H9 (cell line): ENCODE results near the gene CBLN3. TPM values are rescaled to one million over a fixed set of nuclear protein-coding genes. Genes with fewer than 3 reads are reported as not detected.

ENCODE experiments used
- DNase-seq: peaks from one replicate; pipeline ENCODE4 v3.0.0-alpha.2; 2017
- H2AFZ ChIP-seq: one replicate; pipeline ENCODE4 v1.6.1; 2013; ENCODE audit warnings: mild to moderate bottlenecking, low read length, control low read depth, moderate library complexity
- H2AK5ac ChIP-seq: 2 replicates; pipeline ENCODE4 v1.6.1; 2013; ENCODE audit warnings: low read length, control low read depth, mixed read lengths; ENCODE audit not compliant: insufficient read length
- H2BK120ac ChIP-seq: one replicate; pipeline ENCODE4 v1.6.1; 2013; ENCODE audit warnings: low read depth, mild to moderate bottlenecking, low read length, control low read depth, inconsistent platforms; ENCODE audit not compliant: poor library complexity, severe bottlenecking
- H2BK12ac ChIP-seq: 2 replicates; pipeline ENCODE4 v1.6.1; 2013; ENCODE audit warnings: low read length, control low read depth, mixed read lengths, low read depth; ENCODE audit not compliant: insufficient read length
- H2BK15ac ChIP-seq: 2 replicates; pipeline ENCODE4 v1.6.1; 2013; ENCODE audit warnings: low read depth, low read length, control low read depth
- H2BK20ac ChIP-seq: one replicate; pipeline ENCODE4 v1.6.1; 2013; ENCODE audit warnings: low read depth, mild to moderate bottlenecking, low read length, control low read depth, inconsistent platforms; ENCODE audit not compliant: poor library complexity, severe bottlenecking
- H2BK5ac ChIP-seq: 2 replicates; pipeline ENCODE4 v1.6.1; 2013; ENCODE audit warnings: low read length, control low read depth, mixed read lengths; ENCODE audit not compliant: insufficient read length
- H3K14ac ChIP-seq: 2 replicates; pipeline ENCODE4 v1.6.1; 2013; ENCODE audit warnings: low read length, control low read depth; ENCODE audit not compliant: insufficient read depth
- H3K18ac ChIP-seq: 2 replicates; pipeline ENCODE4 v1.6.1; 2013; ENCODE audit warnings: low read depth, mild to moderate bottlenecking, mixed read lengths, low read length, control low read depth; ENCODE audit not compliant: insufficient read length
- H3K23ac ChIP-seq: 2 replicates; pipeline ENCODE4 v1.6.1; 2013; ENCODE audit warnings: low read length, control low read depth, mixed read lengths, low read depth; ENCODE audit not compliant: insufficient read length
- H3K23me2 ChIP-seq: 2 replicates; pipeline ENCODE4 v1.6.1; 2013; ENCODE audit warnings: low read depth, mild to moderate bottlenecking, mixed read lengths, low read length, control low read depth; ENCODE audit not compliant: insufficient read length, poor library complexity, severe bottlenecking
- H3K27ac ChIP-seq: 2 replicates; pipeline ENCODE4 v1.5.1; 2013; ENCODE audit warnings: low read length, control low read depth, mixed read lengths, low read depth; ENCODE audit not compliant: insufficient read length
- H3K27me3 ChIP-seq: 2 replicates; pipeline ENCODE4 v1.6.1; 2013; ENCODE audit warnings: low read length, control low read depth, inconsistent platforms; ENCODE audit not compliant: insufficient read depth
- H3K4ac ChIP-seq: 2 replicates; pipeline ENCODE4 v1.6.1; 2013; ENCODE audit warnings: low read depth, mild to moderate bottlenecking, control low read depth, inconsistent platforms, low read length, moderate library complexity
- H3K4me1 ChIP-seq: 2 replicates; pipeline ENCODE4 v1.6.1; 2013; ENCODE audit warnings: low read length, control low read depth, inconsistent platforms; ENCODE audit not compliant: insufficient read depth
- H3K4me2 ChIP-seq: 2 replicates; pipeline ENCODE4 v1.6.1; 2013; ENCODE audit warnings: low read length, control low read depth, mixed read lengths; ENCODE audit not compliant: insufficient read length, insufficient read depth
- H3K56ac ChIP-seq: 2 replicates; pipeline ENCODE4 v1.6.1; 2013; ENCODE audit warnings: low read depth, mild to moderate bottlenecking, mixed read lengths, low read length, control low read depth; ENCODE audit not compliant: insufficient read length
- H3K79me1 ChIP-seq: 2 replicates; pipeline ENCODE4 v1.6.1; 2013; ENCODE audit warnings: low read depth, mild to moderate bottlenecking, moderate library complexity, low read length, control low read depth, inconsistent platforms; ENCODE audit not compliant: insufficient read depth, poor library complexity, severe bottlenecking
- H3K79me2 ChIP-seq: 2 replicates; pipeline ENCODE4 v1.6.1; 2013; ENCODE audit warnings: low read length, control low read depth, inconsistent platforms; ENCODE audit not compliant: insufficient read depth
- H3K9ac ChIP-seq: 2 replicates; pipeline ENCODE4 v1.6.1; 2013; ENCODE audit warnings: low read length, control low read depth, mixed read lengths; ENCODE audit not compliant: insufficient read length; ENCODE audit errors: extremely low read depth
- H3K9me3 ChIP-seq: one replicate; pipeline ENCODE4 v1.6.1; 2013; ENCODE audit warnings: low read depth, low read length, inconsistent platforms; ENCODE audit not compliant: control insufficient read depth
- H3T11ph ChIP-seq: one replicate; pipeline ENCODE4 v1.6.1; 2013; ENCODE audit warnings: mild to moderate bottlenecking, low read length, control low read depth, inconsistent platforms
- H4K20me1 ChIP-seq: one replicate; pipeline ENCODE4 v1.6.1; 2013; ENCODE audit not compliant: control insufficient read depth, insufficient read length, insufficient read depth
- H4K5ac ChIP-seq: 2 replicates; pipeline ENCODE4 v1.6.1; 2013; ENCODE audit warnings: low read depth, mild to moderate bottlenecking, mixed read lengths, low read length, control low read depth; ENCODE audit not compliant: insufficient read length
- H4K8ac ChIP-seq: replicated peaks from 2 replicates; pipeline ENCODE4 v1.6.1; 2013; ENCODE audit warnings: low read length, control low read depth, mixed read lengths, low read depth; ENCODE audit not compliant: insufficient read length
- H4K91ac ChIP-seq: 2 replicates; pipeline ENCODE4 v1.6.1; 2013; ENCODE audit warnings: low read depth, mild to moderate bottlenecking, moderate library complexity, mixed read lengths, low read length, control low read depth; ENCODE audit not compliant: insufficient read length
- H3K27ac Mint-ChIP-seq, 3 experiments: 2 replicates in 2 of 3; 3 replicates in 1 of 3; pipeline ENCODE4 v1.8.0; 2020 to 2021; ENCODE audit warnings: mixed read lengths in 3 of 3, mild to moderate bottlenecking in 1 of 3, moderate library complexity in 1 of 3
- H3K27me3 Mint-ChIP-seq: 2 replicates; pipeline ENCODE4 v1.8.0; 2021; ENCODE audit warnings: low read depth, mild to moderate bottlenecking, moderate library complexity, mixed read lengths
- H3K36me3 Mint-ChIP-seq, 3 experiments: 2 replicates in 2 of 3; 3 replicates in 1 of 3; pipeline ENCODE4 v1.8.0; 2020 to 2021; ENCODE audit warnings: low read depth in 3 of 3, mixed read lengths in 3 of 3; ENCODE audit not compliant: insufficient read depth in 1 of 3
- H3K4me1 Mint-ChIP-seq, 2 experiments: 2 replicates each; pipeline ENCODE4 v1.8.0; 2020; ENCODE audit warnings: mixed read lengths in 2 of 2
- H3K4me3 Mint-ChIP-seq, 2 experiments: 2 replicates in 1 of 2; 3 replicates in 1 of 2; pipeline ENCODE4 v1.8.0; 2020 to 2021; ENCODE audit warnings: mild to moderate bottlenecking in 2 of 2, mixed read lengths in 2 of 2, moderate library complexity in 1 of 2
- H3K9me3 Mint-ChIP-seq, 2 experiments: 2 replicates in 1 of 2; 3 replicates in 1 of 2; pipeline ENCODE4 v1.8.0; 2020; ENCODE audit warnings: mild to moderate bottlenecking in 2 of 2, mixed read lengths in 2 of 2, moderate library complexity in 1 of 2
- WGBS: extraction: QIAGEN DNeasy Blood & Tissue Kit; methylation state at CpG from one replicate; pipeline ENCODE4 v1.1.7; 2013; ENCODE audit warnings: missing lambda C conversion rate, low lambda C conversion rate, mixed read lengths; ENCODE audit not compliant: insufficient read length; ENCODE audit errors: extremely low coverage; 5-methylcytosine and 5-hydroxymethylcytosine counted together
- total RNA-seq: library from RNA; stranded (reverse); gene quantifications from 2 replicates; pipeline ENCODE4 v1.2.1, GENCODE V29; 2021
- TF ChIP-seq, protein P1 (sequence below): fragments of 200-600 bp; sonication (generic); conservative IDR thresholded peaks from 3 replicates; pipeline ENCODE4 v1.8.0; 2021; ENCODE audit warnings: antibody characterized with exemption, mild to moderate bottlenecking

Gene CBLN3
- total RNA-seq, 1 experiment from 2014 or later = 0.39 TPM

DNA sequence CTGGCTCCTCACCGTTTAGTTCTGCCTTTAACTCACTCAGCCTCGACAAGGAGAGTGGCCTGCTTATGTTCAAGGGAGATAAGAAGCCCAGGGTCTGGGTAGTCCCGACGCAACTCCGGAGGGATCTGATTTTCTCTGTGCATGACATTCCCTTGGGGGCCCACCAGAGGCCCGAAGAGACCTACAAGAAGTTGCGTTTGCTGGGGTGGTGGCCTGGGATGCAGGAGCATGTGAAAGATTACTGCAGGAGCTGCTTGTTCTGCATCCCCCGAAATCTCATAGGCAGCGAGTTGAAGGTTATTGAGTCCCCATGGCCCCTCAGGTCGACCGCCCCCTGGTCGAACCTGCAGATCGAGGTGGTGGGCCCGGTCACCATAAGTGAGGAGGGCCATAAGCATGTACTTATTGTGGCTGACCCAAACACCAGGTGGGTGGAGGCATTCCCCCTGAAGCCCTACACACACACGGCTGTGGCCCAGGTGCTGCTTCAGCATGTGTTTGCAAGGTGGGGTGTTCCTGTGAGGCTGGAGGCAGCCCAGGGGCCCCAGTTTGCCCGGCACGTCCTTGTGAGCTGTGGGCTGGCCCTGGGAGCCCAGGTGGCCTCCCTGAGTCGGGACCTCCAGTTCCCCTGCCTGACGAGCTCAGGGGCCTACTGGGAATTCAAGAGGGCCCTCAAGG, 13.1 kb downstream of the CBLN3 start:
- Histone ChIP-seq H3K23me2 (no peaks in the 10 kb centered on the region), H4K91ac (no peak overlapping the region), H2BK120ac (no peak overlapping the region), H3K79me2 (no peaks in the 10 kb centered on the region), H2AK5ac (no peak overlapping the region), H2BK12ac (no peak overlapping the region), H3K4me1 (no peaks in the 10 kb centered on the region), H3K27ac (no peak overlapping the region), H2BK5ac (no peak overlapping the region), H2AFZ (no peak overlapping the region), H2BK20ac (no peak overlapping the region), H3K4me2 (no peak overlapping the region), H3K27me3 (no peaks in the 10 kb centered on the region; the same call in 1 of the 2 replicates), H3T11ph (no peak overlapping the region), H2BK15ac (no peak overlapping the region), H4K5ac (no peak overlapping the region), H4K20me1 (no peaks in the 10 kb centered on the region), H3K4ac (no peak overlapping the region), H3K56ac (no peak overlapping the region), H4K8ac (no peak overlapping the region), H3K9ac (no peak overlapping the region), H3K9me3 (no peaks in the 10 kb centered on the region), H3K79me1 (no peaks in the 10 kb centered on the region), H3K14ac (no peak overlapping the region), H3K23ac (no peak overlapping the region), H3K18ac (no peak overlapping the region)
- Mint-ChIP-seq H3K36me3 (peaks cover 15 to 33% (median 22%) of the 10 kb centered on the region in 3 experiments; a peak in 6 of 7 replicates), H3K9me3 (no peaks in the 10 kb centered on the region), H3K4me3 (no peak overlapping the region), H3K27me3 (peaks cover 22% of the 10 kb centered on the region), H3K27ac (peak overlapping the region in 1 of 3 experiments; percentile 74; a peak in 1 of 7 replicates), H3K4me1 (peaks cover 2 to 3% of the 10 kb centered on the region in 2 experiments; a peak in 1 of 4 replicates)
- no peak for DNase-seq
- TF ChIP-seq, protein P1, sequence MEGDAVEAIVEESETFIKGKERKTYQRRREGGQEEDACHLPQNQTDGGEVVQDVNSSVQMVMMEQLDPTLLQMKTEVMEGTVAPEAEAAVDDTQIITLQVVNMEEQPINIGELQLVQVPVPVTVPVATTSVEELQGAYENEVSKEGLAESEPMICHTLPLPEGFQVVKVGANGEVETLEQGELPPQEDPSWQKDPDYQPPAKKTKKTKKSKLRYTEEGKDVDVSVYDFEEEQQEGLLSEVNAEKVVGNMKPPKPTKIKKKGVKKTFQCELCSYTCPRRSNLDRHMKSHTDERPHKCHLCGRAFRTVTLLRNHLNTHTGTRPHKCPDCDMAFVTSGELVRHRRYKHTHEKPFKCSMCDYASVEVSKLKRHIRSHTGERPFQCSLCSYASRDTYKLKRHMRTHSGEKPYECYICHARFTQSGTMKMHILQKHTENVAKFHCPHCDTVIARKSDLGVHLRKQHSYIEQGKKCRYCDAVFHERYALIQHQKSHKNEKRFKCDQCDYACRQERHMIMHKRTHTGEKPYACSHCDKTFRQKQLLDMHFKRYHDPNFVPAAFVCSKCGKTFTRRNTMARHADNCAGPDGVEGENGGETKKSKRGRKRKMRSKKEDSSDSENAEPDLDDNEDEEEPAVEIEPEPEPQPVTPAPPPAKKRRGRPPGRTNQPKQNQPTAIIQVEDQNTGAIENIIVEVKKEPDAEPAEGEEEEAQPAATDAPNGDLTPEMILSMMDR = no peak
- no CpG with 5 or more reads among the region's 19 CpGs for WGBS
